ENCODE results near the gene HSBP1.
A peak's percentile ranks its signal among the peaks of the same experiment; 100 is the strongest.

Gene HSBP1

DNA sequence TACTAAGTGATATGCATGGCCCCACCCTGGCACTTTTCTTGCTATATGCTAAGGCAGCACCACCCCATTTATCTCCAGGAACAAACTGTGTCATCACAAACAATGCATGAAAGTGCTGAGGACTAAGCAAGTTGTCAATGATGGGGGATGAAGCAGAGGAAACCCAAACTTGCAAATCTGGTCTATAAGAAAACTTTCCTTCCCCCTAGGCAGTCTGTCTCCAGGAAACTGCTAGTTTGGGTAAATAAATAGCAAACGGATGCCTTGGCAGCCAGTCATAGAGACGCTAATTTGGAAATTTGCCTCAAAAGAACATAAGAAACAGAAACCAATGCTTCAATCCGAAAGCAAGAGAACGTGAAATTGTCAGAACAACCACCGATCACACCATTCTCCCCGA, 5.6 kb upstream of the HSBP1 start:
- DNase-seq (ENCODE audit: low spot score): peak; percentile 52
- TF ChIP-seq, protein P1, sequence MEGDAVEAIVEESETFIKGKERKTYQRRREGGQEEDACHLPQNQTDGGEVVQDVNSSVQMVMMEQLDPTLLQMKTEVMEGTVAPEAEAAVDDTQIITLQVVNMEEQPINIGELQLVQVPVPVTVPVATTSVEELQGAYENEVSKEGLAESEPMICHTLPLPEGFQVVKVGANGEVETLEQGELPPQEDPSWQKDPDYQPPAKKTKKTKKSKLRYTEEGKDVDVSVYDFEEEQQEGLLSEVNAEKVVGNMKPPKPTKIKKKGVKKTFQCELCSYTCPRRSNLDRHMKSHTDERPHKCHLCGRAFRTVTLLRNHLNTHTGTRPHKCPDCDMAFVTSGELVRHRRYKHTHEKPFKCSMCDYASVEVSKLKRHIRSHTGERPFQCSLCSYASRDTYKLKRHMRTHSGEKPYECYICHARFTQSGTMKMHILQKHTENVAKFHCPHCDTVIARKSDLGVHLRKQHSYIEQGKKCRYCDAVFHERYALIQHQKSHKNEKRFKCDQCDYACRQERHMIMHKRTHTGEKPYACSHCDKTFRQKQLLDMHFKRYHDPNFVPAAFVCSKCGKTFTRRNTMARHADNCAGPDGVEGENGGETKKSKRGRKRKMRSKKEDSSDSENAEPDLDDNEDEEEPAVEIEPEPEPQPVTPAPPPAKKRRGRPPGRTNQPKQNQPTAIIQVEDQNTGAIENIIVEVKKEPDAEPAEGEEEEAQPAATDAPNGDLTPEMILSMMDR (IDR thresholded peaks at IDR 0.05; ENCODE audit: extremely low read depth, insufficient read depth, missing control alignments): no peak
- in situ Hi-C loops (cut with MboI; ENCODE audit: low pct_unique_long_range_greater_than_20kb, low sequenced_read_pairs, unreplicated experiment): no loop called here

DNA sequence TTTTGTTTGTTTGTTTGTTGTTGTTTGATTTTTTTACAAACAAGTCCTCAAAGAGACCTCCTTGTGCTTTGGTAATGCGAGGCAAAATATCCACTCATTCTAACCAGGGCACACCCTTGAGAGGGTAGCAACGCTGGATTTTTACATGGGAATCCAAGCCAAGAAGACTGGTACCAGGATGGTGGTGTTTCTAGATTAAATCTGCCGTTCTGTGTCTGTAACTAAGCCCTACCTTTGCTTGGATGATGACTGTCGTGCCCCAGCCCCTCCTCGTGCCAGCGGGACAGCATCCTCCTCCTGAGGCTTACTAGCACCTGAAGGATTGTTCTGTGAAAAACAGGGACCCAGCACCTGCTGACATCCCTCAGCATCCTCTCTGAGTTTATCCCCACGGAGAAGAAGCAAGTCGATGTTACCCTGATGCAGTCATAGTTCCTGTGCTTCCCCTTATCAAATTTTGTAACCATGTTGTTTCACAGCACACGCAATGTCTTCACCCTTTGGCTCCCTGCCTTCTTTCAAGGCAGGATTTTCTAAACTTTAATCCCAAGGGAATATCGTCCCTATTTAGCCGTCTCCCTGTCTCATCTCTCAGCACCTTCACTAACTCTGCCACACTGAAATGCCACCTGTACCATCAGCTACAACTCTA, 5.1 kb upstream of the HSBP1 start:
- in situ Hi-C loops (cut with MboI; ENCODE audit: low pct_unique_long_range_greater_than_20kb, low sequenced_read_pairs, unreplicated experiment): no loop called here
- DNase-seq (ENCODE audit: low spot score): no peak
- TF ChIP-seq, protein P1 (IDR thresholded peaks at IDR 0.05; ENCODE audit: extremely low read depth, insufficient read depth, missing control alignments): no peak

DNA sequence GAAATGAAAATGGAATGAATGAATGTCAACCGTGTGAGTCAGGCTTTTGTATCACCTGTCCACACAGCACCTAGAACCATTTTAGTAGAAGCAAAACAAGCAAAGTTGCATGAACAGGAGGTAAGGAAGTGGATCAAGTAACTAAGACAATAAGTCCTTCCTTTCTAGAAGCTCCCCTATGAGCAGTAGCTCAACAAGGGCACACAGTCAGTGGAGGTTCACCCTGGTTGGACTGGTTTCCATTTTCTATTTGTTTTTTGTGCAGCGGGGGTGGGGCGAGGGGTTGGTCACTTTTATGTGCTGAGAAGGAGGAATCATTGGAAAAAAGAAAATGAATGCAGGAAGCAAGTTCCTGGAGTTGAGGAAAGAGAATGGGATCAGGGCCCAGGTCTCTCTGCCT, 4.0 kb upstream of the HSBP1 start:
- no peak for DNase-seq (ENCODE audit: low spot score)
- in situ Hi-C loops (cut with MboI; ENCODE audit: low pct_unique_long_range_greater_than_20kb, low sequenced_read_pairs, unreplicated experiment): no loop called here
- TF ChIP-seq, protein P1 (IDR thresholded peaks at IDR 0.05; ENCODE audit: extremely low read depth, insufficient read depth, missing control alignments): no peak

DNA sequence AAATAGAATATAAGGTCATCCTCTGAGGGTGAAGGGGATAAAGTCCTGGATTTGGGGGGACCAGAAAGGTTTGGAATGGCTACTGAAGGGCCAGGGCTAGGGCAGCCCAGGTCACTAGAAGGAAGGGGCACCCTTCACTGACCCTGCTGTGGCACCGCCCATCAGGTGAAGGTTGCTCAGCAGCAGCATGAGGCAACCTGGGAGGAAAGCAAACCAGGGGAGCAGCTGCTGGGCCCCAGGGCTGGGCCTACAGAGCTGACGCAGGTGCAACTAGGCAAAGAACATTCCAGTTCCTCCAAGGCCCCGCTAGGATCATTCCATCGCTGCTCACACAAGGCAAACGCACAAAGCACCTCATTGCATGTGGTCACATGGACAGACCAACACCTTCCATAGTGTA, 3.4 kb upstream of the HSBP1 start:
- in situ Hi-C loops (cut with MboI; ENCODE audit: low pct_unique_long_range_greater_than_20kb, low sequenced_read_pairs, unreplicated experiment): no loop called here
- no peak for DNase-seq (ENCODE audit: low spot score)
- TF ChIP-seq, protein P1 (IDR thresholded peaks at IDR 0.05; ENCODE audit: extremely low read depth, insufficient read depth, missing control alignments): no peak

DNA sequence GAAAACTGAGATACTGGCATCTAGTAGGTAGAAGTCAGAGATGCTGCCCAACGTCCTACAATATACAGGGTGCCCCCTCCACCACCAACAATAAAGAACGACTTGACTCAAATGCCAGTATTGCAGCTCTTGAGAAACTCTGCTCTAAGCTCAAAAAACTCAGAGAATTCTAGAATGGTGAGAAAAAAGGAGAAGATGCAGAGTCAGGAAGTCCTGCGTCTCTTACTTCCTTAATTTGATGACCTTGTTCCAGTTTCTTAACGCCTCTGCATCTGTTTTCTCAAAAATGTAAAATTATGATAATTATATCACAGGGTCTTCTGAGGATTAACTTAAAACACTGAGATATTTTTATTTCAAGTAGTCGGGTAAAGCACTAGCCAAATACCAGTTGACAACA, 1.7 kb upstream of the HSBP1 start:
- DNase-seq (ENCODE audit: low spot score): peak; percentile 40
- in situ Hi-C loops (cut with MboI; ENCODE audit: low pct_unique_long_range_greater_than_20kb, low sequenced_read_pairs, unreplicated experiment): no loop called here
- TF ChIP-seq, protein P1 (IDR thresholded peaks at IDR 0.05; ENCODE audit: extremely low read depth, insufficient read depth, missing control alignments): no peak

DNA sequence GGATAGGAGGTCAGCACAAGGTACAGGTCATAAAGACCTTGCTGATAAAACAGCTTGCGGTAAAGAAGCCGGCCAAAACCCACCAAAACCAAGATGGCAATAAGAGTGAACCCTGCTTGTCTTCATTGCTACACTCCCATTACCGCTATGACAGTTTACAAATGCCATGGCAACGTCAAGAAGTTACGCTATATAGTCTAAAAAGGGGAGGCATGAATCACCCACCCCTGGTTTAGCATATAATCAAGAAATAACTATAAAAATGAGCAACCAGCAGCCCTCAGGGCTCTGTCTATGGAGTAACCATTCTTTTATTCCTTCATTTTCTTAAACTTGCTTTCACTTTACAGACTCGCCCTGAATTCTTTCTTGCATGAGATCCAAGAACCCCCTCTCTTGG, 1.0 kb upstream of the HSBP1 start:
- in situ Hi-C loops (cut with MboI; ENCODE audit: low pct_unique_long_range_greater_than_20kb, low sequenced_read_pairs, unreplicated experiment): no loop called here
- TF ChIP-seq, protein P1 (IDR thresholded peaks at IDR 0.05; ENCODE audit: extremely low read depth, insufficient read depth, missing control alignments): no peak
- no peak for DNase-seq (ENCODE audit: low spot score)

Data from GM13977 (cell line).